CD4-positive, alpha-beta T cell treated with Interleukin-17A for 4 hours (primary cell): ENCODE data around the gene BMP7.

ENCODE experiments used
- DNase-seq: peaks from one replicate; pipeline ENCODE4 v3.0.0-alpha.2; 2020; ENCODE audit warnings: mixed read lengths

The BMP7 gene

DNA sequence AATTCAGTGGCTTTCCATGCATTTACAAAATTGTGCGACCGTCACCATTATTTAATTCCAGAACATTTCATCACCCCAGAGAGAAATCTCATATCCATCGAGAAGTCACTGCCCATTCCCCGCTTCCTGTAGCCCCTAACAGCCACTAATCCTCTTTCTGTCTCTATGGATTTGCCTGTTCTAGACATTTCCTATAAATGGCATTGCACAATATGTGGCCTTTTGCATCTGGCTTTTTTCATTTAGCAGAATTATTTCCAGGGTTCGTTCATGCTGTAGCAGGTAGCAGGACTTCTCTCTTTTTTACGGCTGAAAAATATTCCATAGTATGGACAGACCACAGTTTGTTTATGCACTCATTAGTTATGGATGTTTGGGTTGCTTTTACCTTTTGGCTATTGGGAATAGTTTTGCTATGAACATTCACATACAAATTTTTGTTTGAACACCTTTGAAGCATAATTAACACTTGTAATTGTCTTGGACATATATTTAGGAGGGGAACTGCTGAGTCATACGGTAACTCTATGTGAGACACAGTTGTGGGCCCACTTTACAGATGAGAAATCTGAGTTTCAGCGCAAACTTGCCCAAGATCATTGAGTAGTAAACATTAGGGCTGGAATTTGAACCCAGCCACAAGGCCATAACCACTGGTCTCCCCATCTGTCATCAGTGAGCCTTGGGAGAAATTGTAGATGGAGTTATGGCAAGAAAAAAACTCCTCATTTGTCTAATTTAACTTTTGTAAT, 126.9 kb downstream of the BMP7 start:
- no peak for DNase-seq

DNA sequence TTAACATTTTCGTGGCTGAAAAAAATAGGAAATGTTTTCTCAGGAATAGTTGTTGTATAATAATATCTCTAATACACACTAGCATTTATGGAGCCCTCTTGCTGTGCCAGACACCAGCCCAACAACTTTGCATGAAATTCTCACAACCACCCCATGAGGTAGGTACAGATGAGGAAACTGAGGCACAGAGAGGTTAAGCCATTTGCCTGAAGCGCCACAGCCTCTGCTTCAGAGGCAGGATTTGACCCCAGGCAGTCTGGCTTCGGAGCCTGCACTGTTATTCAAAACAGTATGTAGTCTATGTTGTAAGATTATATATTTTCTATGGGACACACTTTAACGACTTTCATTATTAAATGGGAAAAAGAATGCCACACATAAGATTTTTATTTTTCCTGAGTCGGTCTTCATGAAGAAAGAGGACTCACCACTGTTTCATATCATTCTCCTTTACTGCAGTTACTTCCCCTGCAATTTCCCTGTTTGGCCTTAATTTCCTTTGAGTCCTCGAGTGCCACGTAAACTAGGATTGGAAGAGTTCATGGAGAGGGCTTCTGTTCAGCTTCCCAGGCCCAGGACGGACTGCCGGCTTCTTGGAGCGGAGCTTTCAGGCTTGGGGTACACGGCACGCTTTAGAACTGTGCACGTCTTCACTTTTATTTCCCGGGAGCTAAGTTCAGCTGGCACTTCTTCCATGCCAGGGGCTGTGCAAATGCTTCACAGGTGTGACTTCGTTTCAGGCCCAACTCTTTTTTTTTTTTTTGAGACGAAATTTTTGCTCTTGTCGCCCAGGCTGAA, 128.0 kb downstream of the BMP7 start:
- no peak for DNase-seq

DNA sequence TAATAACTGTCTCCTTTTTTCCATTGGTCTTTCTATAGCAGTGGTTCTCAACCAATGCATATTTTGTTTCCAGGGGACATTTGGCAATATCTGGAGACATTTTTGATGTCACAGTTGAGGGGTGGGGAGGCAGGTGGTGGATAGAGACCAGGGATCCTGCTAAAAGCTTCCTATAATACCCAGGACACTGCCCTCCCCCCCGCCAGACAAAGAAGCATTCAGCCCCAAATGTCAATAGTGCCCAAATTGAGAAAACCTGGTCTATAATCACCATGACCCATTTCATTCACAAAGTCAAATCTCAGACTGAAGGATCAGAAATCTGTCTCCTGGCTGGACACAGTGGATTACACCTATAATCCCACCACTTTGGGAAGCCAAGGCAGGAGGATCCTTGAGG, 128.8 kb downstream of the BMP7 start:
- DNase-seq, result no peak

DNA sequence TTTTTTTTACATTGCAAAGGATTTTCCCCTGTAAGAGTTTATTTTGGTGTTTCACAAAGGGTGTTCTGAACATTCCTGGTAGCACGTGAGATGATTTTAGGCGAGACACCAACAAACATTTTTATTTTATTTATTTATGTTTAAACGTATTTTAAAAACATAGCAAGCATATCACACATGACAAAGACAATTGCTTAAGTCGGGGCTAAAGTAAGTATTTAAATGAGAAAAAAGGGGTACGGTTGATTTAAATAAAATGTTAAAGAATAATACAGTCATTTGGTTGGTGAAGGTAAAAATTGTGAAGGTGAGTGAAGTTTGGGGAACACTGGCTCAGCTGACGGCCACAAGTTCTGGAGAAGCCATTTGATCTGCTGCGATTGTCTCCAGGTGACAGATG, 129.7 kb downstream of the BMP7 start:
- DNase-seq, result no peak

DNA sequence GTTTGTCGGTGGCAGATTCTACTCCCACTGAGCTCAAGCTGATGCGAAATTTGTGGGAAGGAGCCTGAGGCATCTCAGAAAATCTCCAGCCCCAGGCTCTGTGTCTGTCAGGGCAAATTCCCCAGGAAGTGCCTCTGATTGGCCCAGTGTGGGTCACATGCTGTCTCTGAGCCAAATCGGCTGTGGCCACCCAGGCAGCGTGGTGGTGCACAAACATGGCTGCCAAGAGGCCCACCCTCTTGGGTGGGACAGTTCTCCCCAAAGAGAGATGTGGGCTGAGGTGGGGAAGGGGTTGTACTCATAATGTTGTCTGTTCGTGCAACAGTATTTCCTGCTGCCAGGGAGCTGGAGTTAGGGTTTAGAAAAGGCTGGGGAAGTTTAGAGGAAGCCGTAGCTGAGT, 130.6 kb downstream of the BMP7 start:
- DNase-seq, result no peak

DNA sequence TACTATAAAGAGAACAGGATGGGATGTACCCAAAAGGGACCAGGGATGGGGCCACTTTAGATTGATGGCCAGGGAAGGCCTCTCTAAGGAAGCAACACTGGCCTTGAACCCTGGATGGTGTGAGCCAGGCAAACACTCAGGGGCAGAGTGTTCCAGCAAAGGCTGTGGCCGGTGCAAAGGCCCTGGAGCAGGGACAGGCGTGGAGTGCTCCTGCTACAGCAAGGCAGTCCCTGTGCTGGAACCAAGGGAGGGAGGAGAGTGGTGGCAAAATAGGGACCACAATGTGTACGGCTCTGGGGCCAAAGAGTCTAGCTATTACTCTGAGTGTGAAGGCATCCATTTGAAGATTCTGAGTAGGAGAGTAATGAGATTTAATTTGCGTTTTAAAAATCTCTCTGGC, 131.6 kb downstream of the BMP7 start:
- DNase-seq, result no peak

DNA sequence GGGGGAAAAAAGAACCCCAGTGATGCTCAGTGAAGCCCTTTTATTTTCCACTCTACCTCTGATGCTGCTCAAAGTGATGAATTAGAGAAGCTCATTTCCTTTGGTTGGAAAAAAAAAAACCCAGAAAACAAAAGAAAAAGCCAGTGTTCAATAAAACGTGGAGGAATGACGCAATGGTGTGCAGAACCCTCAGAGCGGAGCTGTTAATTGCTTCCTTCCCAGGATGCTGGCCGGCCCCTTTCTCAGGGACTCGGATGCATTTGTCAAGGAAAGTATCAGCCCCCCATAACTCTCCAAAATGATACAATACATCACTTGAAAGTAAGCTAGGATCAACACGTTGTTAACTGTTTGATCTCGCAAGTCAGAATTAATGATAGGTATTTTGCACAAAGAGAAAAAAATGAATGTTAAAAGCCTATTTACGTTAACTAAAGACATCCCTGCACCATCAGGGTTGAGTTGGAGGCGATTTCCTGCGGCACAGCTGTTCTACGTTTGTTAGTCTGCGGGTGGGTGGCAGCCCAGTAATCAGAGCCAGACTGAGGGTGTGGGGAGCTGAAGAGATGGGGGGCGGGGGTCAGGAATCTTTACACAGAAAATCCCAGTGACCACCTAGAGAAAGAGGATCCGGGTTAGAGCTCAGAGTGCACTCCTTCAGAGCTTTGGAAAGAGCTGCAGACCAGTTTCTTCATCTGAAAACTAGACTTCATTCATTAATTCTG, 132.4 kb downstream of the BMP7 start:
- DNase-seq, result no peak

DNA sequence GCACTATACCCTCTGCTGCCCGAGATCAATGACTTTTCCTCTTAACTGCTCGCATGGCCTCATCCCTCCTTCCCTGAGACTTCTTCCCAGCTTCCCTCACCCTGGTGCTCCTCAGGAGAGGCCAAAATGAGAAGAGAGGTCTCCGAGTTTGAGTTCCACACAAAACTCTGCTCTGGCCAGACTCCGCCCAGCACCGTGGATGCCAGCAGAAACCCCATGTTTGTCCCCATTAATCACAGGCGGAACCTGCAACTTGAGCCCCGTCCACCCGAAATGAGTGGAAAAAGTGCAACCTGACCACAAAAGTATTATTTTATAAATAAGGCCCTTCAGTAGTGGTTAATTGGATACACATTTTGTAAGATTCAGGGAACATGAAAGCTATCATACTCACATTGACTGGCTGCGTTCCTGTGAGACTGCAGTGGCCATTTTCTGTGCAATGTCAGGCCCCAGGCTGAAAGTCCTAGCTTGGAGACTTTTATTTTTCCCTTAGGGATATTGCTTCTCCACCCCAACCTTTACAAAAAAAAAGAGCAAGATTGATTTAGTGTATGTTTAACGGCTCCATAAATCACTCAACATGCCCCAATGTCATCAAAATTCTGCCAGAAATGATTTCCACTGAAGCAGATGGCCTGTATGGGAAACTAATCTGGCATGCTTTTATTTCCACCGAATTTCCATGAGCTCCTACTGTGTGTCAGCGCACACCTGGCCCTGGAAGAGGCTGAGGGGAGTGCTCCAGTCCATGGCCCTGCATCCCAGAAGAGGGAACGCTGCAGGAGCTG, 134.6 kb downstream of the BMP7 start:
- no peak for DNase-seq

DNA sequence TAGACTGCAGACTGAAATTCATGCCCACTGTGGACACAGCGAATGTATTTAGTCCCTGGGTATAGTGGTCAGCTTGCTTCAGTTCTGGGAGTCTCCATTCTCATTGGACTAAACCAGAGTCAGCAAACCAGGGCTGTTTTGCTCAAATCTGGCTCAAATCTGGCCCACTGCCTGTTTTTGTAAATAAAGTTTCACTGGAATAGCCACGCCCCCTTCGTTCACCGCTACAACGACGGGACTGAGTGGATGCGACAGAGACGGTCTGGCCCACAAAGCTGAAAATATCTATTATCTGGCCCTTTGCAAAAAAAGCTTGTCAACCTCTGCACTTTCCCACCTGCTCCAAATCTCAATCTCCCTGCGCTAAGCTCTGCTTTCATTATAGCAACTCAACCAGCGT, 135.4 kb downstream of the BMP7 start:
- no peak for DNase-seq

DNA sequence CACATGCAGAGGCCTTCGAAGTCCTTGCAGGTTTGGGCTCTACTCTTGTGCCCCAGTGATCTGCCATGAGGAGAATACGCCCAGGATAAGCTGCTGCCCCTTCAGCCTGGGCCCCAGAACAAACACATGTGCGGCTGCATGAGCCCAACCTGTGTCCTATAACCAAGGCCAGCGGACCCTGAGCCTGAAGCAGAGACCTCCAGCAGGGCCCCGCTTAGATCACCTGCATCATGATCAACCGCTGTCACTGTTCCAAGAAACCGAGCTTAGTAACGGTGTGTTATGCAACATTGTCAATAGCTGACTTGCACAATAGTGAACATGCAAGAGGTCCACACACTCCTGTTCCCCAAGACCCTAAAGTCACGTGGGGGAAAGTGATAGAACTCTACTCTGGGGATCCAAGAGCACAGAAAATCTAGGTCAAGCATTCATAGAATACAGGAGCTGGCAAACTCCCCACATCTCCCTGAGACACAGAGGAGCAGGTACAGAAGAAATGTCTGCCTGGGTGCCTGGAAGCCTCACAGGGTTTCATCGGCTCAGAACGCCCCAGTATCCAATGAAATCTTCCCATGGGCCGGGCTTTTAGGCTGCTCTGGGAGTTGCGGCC, 136.2 kb downstream of the BMP7 start:
- DNase-seq, result no peak

DNA sequence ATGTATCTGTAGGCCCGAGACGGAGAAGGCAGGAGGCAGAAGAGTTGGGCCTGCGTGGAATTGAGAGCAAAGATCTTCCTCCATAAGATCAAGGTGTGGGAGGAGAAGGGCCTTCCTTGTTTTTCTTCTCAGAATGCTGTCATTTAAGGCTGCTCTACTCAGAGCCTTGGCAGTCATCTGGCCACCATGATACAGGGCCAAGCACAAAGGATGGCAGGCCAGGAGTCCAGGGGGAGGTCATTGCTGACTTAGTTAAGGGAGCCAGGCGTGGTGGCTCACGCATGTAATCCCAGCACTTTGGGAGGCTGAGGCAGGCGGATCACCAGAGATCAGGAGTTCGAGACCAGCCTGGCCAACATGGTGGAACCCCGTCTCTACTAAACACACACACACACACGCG, 137.1 kb downstream of the BMP7 start:
- no peak for DNase-seq

DNA sequence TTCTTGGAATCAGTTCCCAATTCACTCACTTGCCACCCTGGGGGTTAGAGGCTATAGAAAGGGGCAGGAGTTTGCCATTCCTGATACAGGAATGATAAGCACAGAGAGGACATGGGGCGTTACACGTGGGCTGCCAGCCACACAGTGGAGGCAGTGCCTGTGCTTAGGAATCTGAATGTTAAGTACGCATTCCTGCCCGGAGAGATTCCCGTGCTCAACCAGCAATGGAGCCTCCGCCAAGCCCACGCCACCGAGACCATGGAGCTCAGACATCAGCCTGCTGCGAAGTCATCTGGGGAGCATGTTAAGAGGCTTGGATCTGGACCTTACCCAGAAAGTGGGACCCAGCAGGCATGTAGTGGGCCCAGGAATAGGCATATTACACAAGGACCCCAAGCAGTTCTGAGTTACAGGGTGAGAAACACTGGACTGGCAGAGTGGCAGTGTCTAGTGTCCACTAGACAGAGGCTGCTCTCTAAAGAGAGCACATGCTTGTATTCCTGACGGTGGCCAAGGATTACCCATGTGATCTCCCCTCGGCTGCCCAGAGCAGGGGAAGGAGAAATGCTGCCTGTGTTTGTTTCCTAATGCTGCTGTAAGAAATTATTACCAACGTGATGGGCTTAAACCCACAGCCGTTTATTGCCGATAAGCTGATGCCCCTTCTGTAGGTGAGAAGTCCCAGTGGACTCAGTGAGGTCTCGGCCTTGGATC, 138.2 kb downstream of the BMP7 start:
- no peak for DNase-seq

DNA sequence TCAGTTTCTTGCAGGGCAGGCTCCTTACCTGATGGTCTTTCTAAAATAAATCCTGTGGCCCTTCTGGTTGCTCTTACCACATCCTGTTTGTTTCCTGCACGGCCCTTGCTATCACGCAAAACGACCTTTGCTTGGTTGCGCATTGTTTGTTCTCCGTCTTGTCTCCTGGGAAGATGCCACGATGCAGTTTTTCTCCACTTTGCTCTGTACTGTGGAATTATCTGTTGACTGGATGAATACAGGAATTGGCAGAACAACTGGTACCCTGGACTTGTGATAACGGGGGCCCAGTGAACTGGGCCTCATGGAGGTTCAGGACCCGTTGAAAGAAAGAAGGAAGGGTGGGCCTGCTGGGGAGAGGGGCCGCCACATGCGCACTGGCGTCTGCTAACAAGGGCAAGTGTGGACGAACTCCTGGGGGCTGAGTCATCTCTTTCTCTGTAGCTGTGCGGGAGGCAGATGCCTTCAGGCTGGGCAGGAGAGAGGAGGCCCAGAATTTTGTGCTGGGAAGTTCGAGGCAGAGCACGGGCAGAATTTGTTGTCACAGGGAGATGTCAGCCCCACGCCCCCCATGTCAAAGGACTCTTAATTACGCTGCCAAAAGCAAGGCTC, 139.9 kb downstream of the BMP7 start:
- no peak for DNase-seq

DNA sequence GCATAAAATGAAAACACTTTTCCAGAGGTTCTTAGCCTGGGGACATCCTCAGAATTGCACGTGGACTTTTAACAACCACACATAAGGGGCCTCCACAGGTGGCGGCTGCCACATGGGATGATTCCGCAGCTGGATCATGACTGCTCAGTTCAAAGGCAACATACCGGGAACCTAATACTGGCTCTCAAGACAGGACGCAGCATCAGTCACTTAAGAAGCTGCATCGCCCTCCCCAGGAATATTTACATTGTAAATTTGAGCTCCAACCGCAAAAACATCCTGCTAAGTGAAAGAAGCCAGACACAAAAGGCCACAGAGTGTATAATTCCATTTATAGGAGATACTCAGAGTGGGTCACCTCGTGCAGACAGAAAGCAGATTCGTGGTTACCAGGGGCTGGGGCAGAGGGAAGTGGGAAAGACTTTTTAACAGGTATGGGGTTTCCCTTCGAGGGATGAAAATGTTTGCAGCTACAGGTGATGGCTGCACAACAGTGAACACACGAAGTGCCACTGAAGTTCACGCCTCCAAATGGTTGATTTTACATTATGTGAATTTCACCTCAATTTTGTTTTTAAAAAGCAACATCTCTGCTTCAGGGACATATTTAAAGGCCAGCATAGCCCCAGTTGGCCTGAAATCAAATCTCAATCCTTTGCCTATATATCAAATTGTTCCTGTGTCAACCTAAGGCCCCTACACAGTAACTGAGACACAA, 141.5 kb downstream of the BMP7 start:
- no peak for DNase-seq

DNA sequence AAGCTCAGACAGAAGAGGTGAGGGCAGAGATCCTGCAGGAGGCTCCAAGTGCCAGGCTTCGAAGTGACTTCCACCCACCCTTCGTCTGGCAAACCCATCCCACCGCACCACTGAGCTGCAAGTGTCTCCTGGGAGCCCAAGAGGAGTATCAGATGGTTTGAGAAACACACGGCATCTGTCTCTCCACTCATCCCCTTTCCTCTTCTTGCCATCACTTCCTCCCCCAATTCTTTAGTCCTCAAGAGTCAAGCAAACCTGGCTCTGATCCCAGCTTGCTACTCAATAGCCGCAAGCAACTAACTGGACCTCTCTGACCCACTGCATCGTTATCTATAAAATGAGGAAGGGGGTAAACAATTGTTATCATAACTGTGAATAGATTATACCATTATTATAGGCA, 142.1 kb downstream of the BMP7 start:
- no peak for DNase-seq

DNA sequence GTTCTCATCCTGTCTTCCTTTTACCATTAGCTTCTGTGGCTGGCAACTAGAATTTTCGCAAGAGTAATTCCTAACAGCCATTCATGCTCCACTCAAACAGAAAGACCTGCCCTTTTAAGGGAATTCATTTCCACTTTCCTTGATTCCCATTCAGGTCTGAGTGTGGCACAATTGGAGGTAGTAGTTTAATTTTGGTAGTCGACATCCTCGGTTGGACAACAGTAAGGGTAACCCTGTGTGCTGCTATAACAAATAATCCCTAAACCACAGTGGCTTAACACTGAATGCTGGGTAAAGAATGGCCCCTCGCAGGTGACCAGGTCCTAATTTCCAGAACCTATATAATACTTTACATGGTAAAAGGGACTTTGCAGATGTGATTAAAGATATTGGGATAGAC, 142.9 kb downstream of the BMP7 start:
- DNase-seq, result no peak

DNA sequence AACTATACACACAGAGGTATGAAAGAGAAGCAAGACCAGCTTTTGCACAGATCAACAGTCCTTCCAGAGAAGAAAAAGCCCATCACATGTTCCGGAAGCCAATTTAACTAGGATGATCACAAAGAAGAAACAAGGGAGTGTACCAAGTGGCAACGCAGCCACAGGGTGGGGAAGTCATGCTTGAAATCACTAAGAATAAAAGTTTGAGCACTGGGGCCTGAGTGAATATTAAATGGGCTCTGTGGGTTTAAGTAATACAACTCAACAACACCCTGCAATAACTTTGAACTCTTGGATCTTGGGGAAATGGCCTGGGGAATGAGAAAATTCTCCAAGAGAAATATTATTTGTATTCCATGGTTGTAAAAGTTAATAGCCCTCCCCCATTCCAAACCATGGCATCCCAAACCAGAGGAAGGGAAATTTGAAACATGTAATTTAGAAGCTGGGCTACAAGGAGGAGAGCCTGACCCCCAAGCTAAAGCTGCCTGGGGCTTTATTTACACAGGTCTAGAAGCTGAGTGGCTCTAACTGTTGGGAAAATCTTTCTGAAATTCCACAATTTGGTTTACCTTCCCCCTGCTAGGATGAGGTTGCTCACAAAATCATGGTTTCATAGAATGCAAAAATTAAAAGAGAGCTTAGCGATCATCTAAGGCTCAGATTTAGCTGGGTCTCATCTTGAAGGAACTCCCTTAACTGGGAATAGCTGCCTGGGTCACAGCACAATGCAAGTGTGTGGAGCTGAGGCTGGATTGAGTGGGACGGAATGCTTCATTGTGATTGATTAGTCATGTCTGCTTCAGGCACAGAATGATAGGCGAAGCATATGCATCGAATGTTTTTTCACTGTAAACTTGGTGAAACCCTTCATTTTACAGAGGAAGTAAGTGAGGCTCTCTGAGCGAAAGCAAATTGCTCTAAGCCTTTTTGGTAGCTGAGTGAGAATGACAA, 143.6 kb downstream of the BMP7 start:
- no peak for DNase-seq

DNA sequence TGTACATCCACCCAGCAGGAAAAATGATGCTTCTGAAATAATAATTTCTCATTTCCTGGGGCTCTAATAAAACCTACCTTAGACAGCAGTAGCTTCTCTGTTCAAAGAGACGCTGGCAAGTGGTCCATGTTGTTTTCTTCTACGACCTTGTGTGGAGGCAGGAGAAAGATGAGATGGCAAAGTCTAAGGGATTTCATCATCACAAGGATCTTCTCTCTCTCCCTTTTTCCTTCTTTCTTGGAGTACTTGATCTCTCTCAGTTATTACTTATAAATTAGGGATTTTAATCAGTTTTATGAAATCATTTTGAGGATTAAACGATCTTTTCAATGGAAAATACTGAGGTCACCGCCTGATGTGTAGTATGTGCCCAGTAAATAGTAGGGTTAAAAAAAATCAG, 147.5 kb downstream of the BMP7 start:
- DNase-seq, result no peak
